ENCODE data around the gene PPP2R5D. TPM values are rescaled to one million over a fixed set of nuclear protein-coding genes. Genes with fewer than 3 reads are reported as not detected.

Gene PPP2R5D
- total RNA-seq, 1 experiment from 2014 or later: 53.5 TPM

GRCh38 chr6:43058531-43058930 is 74.2 kb downstream of the PPP2R5D start:
- Mint-ChIP-seq H3K4me1 (peaks cover 24 to 29% of the 10 kb centered on the region in 2 experiments), H3K9me3 (peaks cover 0 to 3% of the 10 kb centered on the region in 2 experiments; a peak in 1 of 5 replicates), H3K27ac (peak overlapping the region in 2 of 3 experiments; percentile 98 to 100; a peak in 3 of 7 replicates), H3K36me3 (ENCODE audit: insufficient read depth in 1 of 3, low read depth in 3 of 3) (peaks cover 15 to 39% (median 25%) of the 10 kb centered on the region in 3 experiments), H3K4me3 (peak overlapping the region; percentile 93 to 96), H3K27me3 (ENCODE audit: low read depth) (no peaks in the 10 kb centered on the region)
- Histone ChIP-seq H3K9me3 (ENCODE audit: control insufficient read depth, low read depth, low read length) (no peaks in the 10 kb centered on the region), H2BK12ac (ENCODE audit: insufficient read length, low read depth, low read length) (no peak overlapping the region), H2AK5ac (ENCODE audit: insufficient read length, low read length) (no peak overlapping the region), H2AFZ (ENCODE audit: low read length) (no peak overlapping the region), H3K79me1 (ENCODE audit: insufficient read depth, low read depth, low read length, poor library complexity, severe bottlenecking) (peaks cover 3% of the 10 kb centered on the region), H3K4ac (ENCODE audit: low read depth, low read length) (no peak overlapping the region), H3K4me1 (ENCODE audit: insufficient read depth, low read length) (0 out of 2 replicates have a peak, but pooled peaks cover 4% of the 10 kb centered on the region), H4K8ac (replicated peaks; ENCODE audit: insufficient read length, low read depth, low read length) (no peak overlapping the region), H3K9ac (ENCODE audit: extremely low read depth, insufficient read length, low read length) (peak overlapping the region; percentile 89), H3K79me2 (ENCODE audit: insufficient read depth, low read length) (peaks cover 10% of the 10 kb centered on the region; the same call in 1 of the 2 replicates), H3K18ac (ENCODE audit: insufficient read length, low read depth, low read length) (no peak overlapping the region), H2BK15ac (ENCODE audit: low read depth, low read length) (no peak overlapping the region), H4K20me1 (ENCODE audit: control insufficient read depth, insufficient read depth, insufficient read length) (no peaks in the 10 kb centered on the region), H3K14ac (ENCODE audit: insufficient read depth, low read length) (no peak overlapping the region), H2BK120ac (ENCODE audit: low read depth, low read length, poor library complexity, severe bottlenecking) (no peak overlapping the region), H3K56ac (ENCODE audit: insufficient read length, low read depth, low read length) (no peak overlapping the region), H3K23me2 (ENCODE audit: insufficient read length, low read depth, low read length, poor library complexity, severe bottlenecking) (no peaks in the 10 kb centered on the region), H2BK20ac (ENCODE audit: low read depth, low read length, poor library complexity, severe bottlenecking) (no peak overlapping the region), H4K91ac (ENCODE audit: insufficient read length, low read depth, low read length) (no peak overlapping the region), H3K27ac (ENCODE audit: insufficient read length, low read depth, low read length) (no peak overlapping the region), H2BK5ac (ENCODE audit: insufficient read length, low read length) (no peak overlapping the region), H4K5ac (ENCODE audit: insufficient read length, low read depth, low read length) (no peak overlapping the region), H3T11ph (ENCODE audit: low read length) (no peak overlapping the region), H3K27me3 (ENCODE audit: insufficient read depth, low read length) (no peaks in the 10 kb centered on the region), H3K23ac (ENCODE audit: insufficient read length, low read depth, low read length) (no peak overlapping the region), H3K4me2 (ENCODE audit: insufficient read depth, insufficient read length, low read length) (peak overlapping the region; percentile 83)
- no peak for TF ChIP-seq CTCF (conservative IDR thresholded peaks at IDR 0.05)
- no CpG with 5 or more reads among the region's 1 CpG for WGBS (ENCODE audit: extremely low coverage, insufficient read length, low lambda C conversion rate)
- DNase-seq: no peak

Measured in H9 (cell line).